ENCODE data around the gene LCE1E.
A peak's percentile ranks its signal among the peaks of the same experiment; 100 is the strongest.

Gene LCE1E

GRCh38 chr1:152786077-152786476 lies at the start of gene LCE1E:
Gene LCE1E, plus strand, starts transcription at chr1:152786257. Its CDS starts 1,043 bp downstream, at chr1:152787300.
- DNase-seq = no peak

GRCh38 chr1:152737997-152738396 lies 48.1 kb upstream of the LCE1E start:
- DNase-seq = no peak

GRCh38 chr1:152739841-152740240 lies 46.2 kb upstream of the LCE1E start:
- no peak for DNase-seq

- DNase-seq = no peak
Measured at GRCh38 chr1:152741656-152742055, 44.4 kb upstream of the LCE1E start.

DNA sequence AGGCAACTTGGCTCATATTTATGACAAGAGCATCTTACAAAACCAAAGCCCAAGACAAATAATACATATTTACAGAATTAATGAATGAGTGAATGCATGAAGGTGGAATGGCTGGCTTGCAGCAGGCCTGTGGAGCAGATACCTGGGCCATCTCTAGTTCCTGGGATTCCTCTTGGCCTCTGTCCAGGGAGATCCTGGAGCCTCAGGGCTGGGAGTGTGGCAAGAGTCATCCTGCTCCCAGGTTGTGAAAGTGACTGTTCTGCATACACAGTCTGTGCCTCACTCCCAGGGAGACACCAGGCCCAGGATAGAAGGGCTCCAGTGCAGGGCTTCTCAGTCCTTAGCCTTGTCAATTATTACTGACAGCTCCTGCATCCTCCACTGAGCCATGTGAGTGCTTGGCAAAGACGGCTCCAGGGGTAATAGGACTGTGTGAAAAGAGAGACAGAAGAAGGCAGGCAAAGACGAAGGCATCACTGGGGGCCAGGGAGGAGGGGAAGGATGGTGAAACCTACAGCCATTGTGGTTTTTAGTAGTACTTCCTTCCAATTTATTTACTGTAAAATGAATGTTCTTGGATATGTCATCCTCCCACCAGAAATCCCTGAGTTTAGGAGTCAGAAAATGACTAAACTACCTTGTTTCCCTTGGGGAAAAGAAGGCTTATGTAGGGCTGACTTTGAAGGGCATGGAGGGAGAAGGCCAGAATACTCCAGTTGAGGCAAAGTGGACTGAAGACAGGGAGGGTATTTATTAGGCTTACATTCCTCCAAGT lies 42.5 kb upstream of the LCE1E start:
- no peak for DNase-seq

GRCh38 chr1:152745289-152745704 lies 40.8 kb upstream of the LCE1E start:
- peak; percentile 9 for DNase-seq

DNA sequence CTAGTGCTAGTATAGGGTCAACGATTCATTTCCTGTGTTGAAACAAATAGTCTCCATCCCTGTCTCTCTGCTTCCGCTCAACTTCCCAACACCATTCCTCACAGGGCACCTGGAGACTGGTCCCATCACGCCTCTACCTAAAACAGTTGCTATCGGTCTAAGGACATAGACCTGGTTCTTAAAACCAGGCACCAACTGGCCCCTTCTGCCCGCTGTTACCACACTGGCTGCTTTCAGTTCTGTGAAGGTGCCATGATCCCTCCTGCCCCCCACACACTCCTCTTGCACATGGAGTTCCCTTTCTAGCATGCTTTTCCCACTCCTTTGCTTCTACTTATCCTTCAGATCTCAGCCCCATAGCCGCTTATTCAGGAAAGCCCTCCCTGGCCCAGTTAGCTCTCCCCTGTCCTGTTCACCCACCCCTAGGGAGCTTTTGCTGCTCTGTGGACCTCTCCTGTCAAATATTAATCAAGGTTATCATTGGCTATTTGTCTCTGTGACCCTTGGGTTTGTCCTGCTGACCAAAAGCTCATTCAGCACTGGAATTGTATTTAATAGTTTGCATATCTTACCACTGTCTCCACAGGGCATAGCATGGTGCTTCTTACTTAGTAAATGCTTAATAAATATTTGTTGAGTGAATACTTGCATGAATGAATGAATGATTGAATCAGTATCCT lies 40.2 kb upstream of the LCE1E start:
- no peak for DNase-seq

DNA sequence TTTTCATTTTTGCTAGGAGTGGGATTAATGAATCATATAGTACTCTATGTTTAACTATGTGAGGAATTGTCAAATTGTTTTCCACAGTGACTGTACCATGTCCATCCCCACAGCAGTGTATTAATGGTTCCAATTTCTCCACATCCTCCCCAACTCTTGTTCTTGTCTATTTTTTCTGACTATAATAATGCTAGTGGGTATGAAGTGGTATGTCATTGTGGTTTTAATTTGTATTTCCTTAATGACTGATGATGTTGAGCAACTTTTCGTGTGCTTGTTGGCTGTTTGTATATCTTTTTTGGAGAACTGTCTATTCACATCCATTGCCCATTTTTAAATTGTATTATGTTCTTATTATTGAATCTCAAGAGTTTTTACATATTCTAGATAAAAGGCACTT lies 38.2 kb upstream of the LCE1E start:
- no peak for DNase-seq

DNA sequence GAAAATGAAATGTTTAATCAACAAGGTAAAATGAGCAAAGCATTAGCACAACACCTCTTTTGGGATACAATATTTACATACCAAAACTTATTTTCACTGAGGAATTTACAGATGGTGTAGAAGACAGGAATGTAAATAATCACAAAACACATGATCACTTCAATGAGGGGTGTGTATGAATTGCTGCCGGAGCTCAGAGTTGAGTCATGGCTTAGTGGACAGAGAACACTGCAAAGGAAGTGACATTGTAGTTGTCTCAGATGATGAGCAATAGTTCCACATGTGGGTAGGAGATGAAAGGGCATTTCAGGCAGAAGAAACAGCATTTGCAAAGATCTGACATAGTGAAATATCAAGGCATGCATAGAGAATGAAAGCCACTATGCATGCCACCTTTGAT lies 33.8 kb upstream of the LCE1E start:
- DNase-seq = no peak

GRCh38 chr1:152753586-152753985 lies 32.5 kb upstream of the LCE1E start:
- DNase-seq = no peak

- no peak for DNase-seq
Measured at GRCh38 chr1:152756872-152757271, 29.2 kb upstream of the LCE1E start.

DNA sequence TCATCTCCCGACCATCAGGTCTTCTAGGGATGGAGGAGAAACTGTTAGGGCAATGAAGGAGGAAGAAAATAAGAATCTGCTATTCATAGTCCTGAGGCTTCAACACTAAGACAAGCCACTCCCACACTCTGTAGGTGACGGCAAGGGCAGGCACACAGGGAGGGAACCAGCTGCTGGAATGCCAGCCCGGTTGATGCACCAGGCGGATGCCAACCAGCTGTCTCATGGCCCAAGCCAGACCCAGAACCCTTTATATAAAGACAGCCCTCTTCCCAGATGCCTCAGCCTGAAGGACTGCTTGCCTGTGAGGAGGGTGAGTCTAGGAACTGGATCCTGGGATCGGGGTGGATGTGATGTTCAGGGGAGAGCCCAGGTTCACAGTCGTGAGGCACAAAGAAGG lies 28.3 kb upstream of the LCE1E start, which contains the start of gene KPRP:
Gene KPRP, plus strand, starts transcription at position 279 of the 400 bp plus-strand sequence. CDS start 1,564 bp downstream, outside the sequence.
- DNase-seq = no peak

- DNase-seq = no peak
Measured at GRCh38 chr1:152758636-152759035, 27.4 kb upstream of the LCE1E start.

- DNase-seq = no peak
Measured at GRCh38 chr1:152759453-152760173, 26.4 kb upstream of the LCE1E start.

DNA sequence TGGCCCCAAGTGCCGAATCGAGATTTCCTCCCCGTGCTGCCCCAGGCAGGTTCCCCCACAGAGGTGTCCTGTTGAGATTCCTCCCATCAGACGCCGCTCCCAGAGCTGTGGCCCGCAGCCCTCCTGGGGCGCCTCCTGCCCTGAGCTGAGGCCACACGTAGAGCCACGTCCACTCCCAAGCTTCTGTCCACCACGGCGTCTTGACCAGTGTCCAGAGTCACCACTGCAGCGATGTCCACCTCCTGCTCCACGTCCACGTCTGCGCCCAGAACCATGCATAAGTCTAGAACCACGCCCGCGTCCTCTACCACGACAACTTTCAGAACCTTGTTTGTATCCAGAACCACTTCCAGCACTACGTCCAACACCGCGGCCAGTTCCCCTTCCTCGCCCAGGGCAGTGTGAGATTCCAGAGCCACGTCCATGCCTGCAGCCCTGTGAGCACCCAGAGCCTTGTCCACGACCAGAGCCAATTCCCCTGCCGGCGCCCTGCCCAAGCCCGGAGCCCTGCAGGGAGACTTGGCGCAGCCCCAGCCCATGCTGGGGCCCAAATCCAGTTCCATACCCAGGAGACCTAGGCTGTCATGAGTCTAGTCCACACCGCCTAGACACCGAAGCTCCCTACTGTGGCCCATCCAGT lies 25.4 kb upstream of the LCE1E start:
- DNase-seq = no peak

GRCh38 chr1:152761609-152762213 lies 24.3 kb upstream of the LCE1E start:
- no peak for DNase-seq

DNA sequence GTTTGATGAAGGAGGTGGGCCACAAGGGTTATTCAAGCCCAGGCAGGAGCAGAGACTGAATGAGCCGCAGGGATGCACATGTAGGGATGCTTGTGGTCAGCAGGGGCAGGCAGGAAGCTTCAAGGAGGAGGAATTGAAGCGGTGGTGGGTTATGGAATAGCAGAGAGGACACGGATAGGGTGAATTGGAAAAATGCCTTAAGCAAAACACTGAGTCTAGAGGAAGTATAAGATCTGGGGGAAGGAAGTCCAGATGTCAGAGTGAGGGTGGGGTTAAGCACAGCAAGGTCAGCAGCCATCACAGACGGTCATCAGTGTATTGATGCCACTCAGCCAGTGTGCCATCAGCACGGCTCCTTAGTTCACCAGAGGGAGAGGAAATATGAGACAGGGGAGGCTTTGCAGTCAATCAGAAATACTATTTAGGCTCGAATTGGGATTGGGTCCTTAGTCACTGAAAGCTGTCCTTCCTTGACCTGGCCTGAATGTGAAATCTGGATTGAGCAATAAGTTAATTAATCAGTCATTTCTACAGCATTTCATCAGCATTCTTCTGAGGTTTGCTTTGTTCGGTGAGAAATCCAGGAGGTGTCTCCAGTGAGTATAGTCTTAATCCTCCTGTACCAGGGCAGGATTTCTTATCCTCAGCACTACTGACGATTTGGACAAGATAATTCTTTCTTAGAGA lies 17.1 kb upstream of the LCE1E start:
- DNase-seq = no peak

- no peak for DNase-seq
Measured at GRCh38 chr1:152770411-152770810, 15.6 kb upstream of the LCE1E start.

DNA sequence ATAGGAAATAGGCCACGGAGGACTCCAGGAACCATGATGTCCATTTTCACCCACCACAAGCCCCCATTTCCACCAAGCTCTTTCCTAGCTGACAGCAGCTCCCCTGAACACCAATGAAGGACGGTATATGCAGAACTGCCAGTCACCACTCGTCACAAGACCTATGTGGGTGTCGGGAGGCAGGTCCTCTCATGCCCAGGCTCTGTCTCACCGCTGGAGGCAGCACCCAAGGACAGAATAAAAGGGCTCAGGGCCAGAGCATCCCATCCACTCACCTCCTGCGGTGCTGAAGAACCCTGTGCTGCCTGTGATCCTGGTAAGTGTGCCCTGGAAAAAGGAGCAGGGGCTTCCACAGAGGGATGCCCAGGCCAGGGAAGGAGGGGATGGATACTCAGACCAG lies 11.2 kb upstream of the LCE1E start, which contains the start of gene LCE1F:
Gene LCE1F, plus strand, starts transcription at position 266 of the 400 bp plus-strand sequence. CDS start 1,232 bp downstream, outside the sequence.
- DNase-seq = no peak

DNA sequence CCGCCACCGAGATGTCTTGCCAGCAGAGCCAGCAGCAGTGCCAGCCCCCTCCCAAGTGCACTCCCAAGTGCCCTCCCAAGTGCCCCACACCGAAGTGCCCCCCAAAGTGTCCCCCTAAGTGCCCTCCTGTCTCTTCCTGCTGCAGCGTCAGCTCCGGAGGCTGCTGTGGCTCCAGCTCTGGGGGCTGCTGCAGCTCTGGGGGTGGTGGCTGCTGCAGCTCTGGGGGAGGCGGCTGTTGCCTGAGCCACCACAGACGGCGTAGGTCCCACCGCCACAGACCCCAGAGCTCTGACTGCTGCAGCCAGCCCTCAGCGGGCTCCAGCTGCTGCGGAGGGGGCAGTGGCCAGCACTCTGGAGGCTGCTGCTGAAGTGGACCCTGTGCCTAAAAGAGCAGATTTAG lies 9.7 kb upstream of the LCE1E start:
- DNase-seq = no peak

DNA sequence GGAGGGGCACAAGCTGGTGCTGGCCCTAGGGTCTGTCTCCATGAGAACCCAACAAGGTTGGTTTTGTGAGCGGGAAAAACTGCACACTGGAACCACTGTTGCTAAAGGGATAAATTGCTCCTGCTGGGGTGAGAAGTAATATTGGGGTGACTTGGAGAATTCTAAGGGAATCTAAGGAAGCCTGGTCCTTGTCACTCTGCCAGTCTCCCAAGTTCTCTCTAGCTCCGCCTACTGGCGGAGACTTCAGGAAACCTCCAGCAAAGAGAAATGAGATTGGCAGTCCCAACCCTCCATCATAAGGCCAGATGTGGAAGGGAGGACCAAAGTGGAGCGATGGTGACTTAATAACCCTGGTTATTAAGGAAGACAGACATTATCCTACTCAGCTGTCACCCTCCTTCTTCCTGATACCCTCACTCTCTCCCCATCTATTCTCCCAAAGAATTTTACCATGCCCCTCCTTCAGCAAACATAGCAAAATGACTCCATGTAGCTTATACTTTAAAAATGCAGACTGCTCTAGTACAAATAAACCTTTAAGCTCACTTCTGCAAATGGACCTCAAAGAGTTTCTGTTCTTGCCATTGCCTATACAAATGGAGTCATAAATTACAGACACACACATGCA lies 8.4 kb upstream of the LCE1E start:
- no peak for DNase-seq

All from SHP77 treated with DMSO at 0.1 percent for 48 hours (cell line).